NCI-H2107 (cell line): ENCODE data around the gene SLC27A1.
A peak's percentile ranks its signal among the peaks of the same experiment; 100 is the strongest.
"Not testable (repeated sequence)": the region's sequence is repeated elsewhere in the genome, so short reads cannot be mapped to it uniquely, and the experiment has no call there.

Experiments
- DNase-seq: peaks from one replicate; lab custom pipeline; 2025; lab: John Stamatoyannopoulos, UW

The SLC27A1 gene

GRCh38 chr19:17511724-17512573, 41.6 kb downstream of the SLC27A1 start:
- DNase-seq, result peak; percentile 33

- no peak for DNase-seq
Observed at GRCh38 chr19:17512574-17512939, 42.2 kb downstream of the SLC27A1 start.

- no peak for DNase-seq
Observed at GRCh38 chr19:17515408-17516149, 45.3 kb downstream of the SLC27A1 start.

GRCh38 chr19:17517898-17518297, 47.6 kb downstream of the SLC27A1 start:
- no peak for DNase-seq

- not testable (repeated sequence) for DNase-seq
Observed at GRCh38 chr19:17518654-17519053, 48.3 kb downstream of the SLC27A1 start.

- no peak for DNase-seq
Observed at GRCh38 chr19:17519967-17520366, 49.6 kb downstream of the SLC27A1 start.

GRCh38 chr19:17520865-17521264, 50.5 kb downstream of the SLC27A1 start:
- no peak for DNase-seq

- DNase-seq, result no peak
Observed at GRCh38 chr19:17522988-17523872, 52.9 kb downstream of the SLC27A1 start.

- DNase-seq, result no peak
Observed at GRCh38 chr19:17524651-17525050, 54.3 kb downstream of the SLC27A1 start.

- DNase-seq, result no peak
Observed at GRCh38 chr19:17525141-17525540, 54.8 kb downstream of the SLC27A1 start.

- no peak for DNase-seq
Observed at GRCh38 chr19:17526922-17527321, 56.6 kb downstream of the SLC27A1 start.

GRCh38 chr19:17527326-17527725, 57.0 kb downstream of the SLC27A1 start:
- DNase-seq, result no peak

GRCh38 chr19:17528610-17529009, 58.3 kb downstream of the SLC27A1 start:
- no peak for DNase-seq

GRCh38 chr19:17529239-17530158, 59.2 kb downstream of the SLC27A1 start:
- no peak for DNase-seq

- DNase-seq, result no peak
Observed at GRCh38 chr19:17530586-17530985, 60.3 kb downstream of the SLC27A1 start.

- no peak for DNase-seq
Observed at GRCh38 chr19:17532116-17532515, 61.8 kb downstream of the SLC27A1 start.

GRCh38 chr19:17532557-17532956, 62.2 kb downstream of the SLC27A1 start:
- no peak for DNase-seq

GRCh38 chr19:17534767-17535166, 64.4 kb downstream of the SLC27A1 start:
- DNase-seq, result no peak

- no peak for DNase-seq
Observed at GRCh38 chr19:17536955-17537354, 66.6 kb downstream of the SLC27A1 start.

- DNase-seq, result no peak
Observed at GRCh38 chr19:17538684-17539237, 68.4 kb downstream of the SLC27A1 start.
